Suppressor macrophage treated with lipopolysaccharide for 4 hours (primary cell): ENCODE results near the gene ATG13.
"Not testable (repeated sequence)": the region's sequence is repeated elsewhere in the genome, so short reads cannot be mapped to it uniquely, and the experiment has no call there.

Source experiments
- DNase-seq: peaks from one replicate; pipeline ENCODE4 v3.0.0-alpha.2; 2020

ATG13 gene

GRCh38 chr11:46617134-46617971, at the start of gene ATG13, which contains the start of gene HARBI1:
TSS of gene ATG13 (plus strand) at chr11:46617553. CDS start at chr11:46644292, 26,739 bp downstream.
TSS of gene HARBI1 (minus strand) at chr11:46617227. CDS start at chr11:46616237, 990 bp downstream.
- DNase-seq = peak; percentile 97

- no peak for DNase-seq
Observed at GRCh38 chr11:46570790-46571398, 46.5 kb upstream of the ATG13 start.

- DNase-seq = no peak
Observed at GRCh38 chr11:46574656-46575055, 42.7 kb upstream of the ATG13 start.

GRCh38 chr11:46577058-46577457, 40.3 kb upstream of the ATG13 start:
- DNase-seq = no peak

GRCh38 chr11:46582588-46582987, 34.8 kb upstream of the ATG13 start:
- DNase-seq = no peak

GRCh38 chr11:46583513-46583912, 33.8 kb upstream of the ATG13 start:
- not testable (repeated sequence) for DNase-seq

GRCh38 chr11:46588131-46588530, 29.2 kb upstream of the ATG13 start:
- no peak for DNase-seq

- DNase-seq = no peak
Observed at GRCh38 chr11:46588915-46589314, 28.4 kb upstream of the ATG13 start.

- DNase-seq = no peak
Observed at GRCh38 chr11:46590740-46591605, 26.4 kb upstream of the ATG13 start.

- peak; percentile 91 for DNase-seq
Observed at GRCh38 chr11:46593550-46594373, 23.6 kb upstream of the ATG13 start, which contains the start of gene AMBRA1. TSS of gene AMBRA1 (minus strand) at chr11:46594023. CDS start at chr11:46548380, 45,643 bp downstream.

GRCh38 chr11:46594374-46594700, 23.0 kb upstream of the ATG13 start:
- peak; percentile 61 for DNase-seq

GRCh38 chr11:46594785-46595184, 22.6 kb upstream of the ATG13 start:
- DNase-seq = no peak

GRCh38 chr11:46597155-46597554, 20.2 kb upstream of the ATG13 start:
- no peak for DNase-seq

GRCh38 chr11:46597609-46598219, 19.6 kb upstream of the ATG13 start:
- DNase-seq = no peak

- no peak for DNase-seq
Observed at GRCh38 chr11:46599340-46600193, 17.8 kb upstream of the ATG13 start.

- DNase-seq = no peak
Observed at GRCh38 chr11:46600194-46600960, 17.0 kb upstream of the ATG13 start.

GRCh38 chr11:46601129-46601528, 16.2 kb upstream of the ATG13 start:
- DNase-seq = no peak

- DNase-seq = no peak
Observed at GRCh38 chr11:46603704-46604308, 13.5 kb upstream of the ATG13 start.

- DNase-seq = no peak
Observed at GRCh38 chr11:46604796-46605195, 12.6 kb upstream of the ATG13 start.

GRCh38 chr11:46607516-46607915, 9.8 kb upstream of the ATG13 start:
- no peak for DNase-seq
